ENCODE data around the gene CLCN4.

GRCh38 chrX:10117301-10117700 is 39.5 kb upstream of the CLCN4 start:
- no peak for TF ChIP-seq CTCF (IDR thresholded peaks at IDR 0.05)
- TF ChIP-seq POLR2AphosphoS5 (IDR thresholded peaks at IDR 0.05; ENCODE audit: insufficient read depth in 1 of 2, low read depth in 1 of 2) = no peak

All from vagina (tissue), 2 donors.